Panc1 (cell line): ENCODE measurements around the gene CHAF1B. TPM values are rescaled to one million over a fixed set of nuclear protein-coding genes. Genes with fewer than 3 reads are reported as not detected.

ENCODE experiments used
- ATAC-seq: fragments of 200-7000 bp; cut with Tn5 transposase; 2 replicates; pipeline ENCODE4 v1.9.1; 2020; ENCODE audit warnings: mild to moderate bottlenecking, moderate library complexity
- BruUV-seq: library from RNA; stranded (reverse); fragments of 400-500 nt; replicated peaks from 2 replicates; lab custom pipeline; 2021; lab: Mats Ljungman, UMichigan
- CTCF ChIA-PET: fragments of 300-600 bp; sonication (Branson Sonifier 250); formaldehyde crosslinking; loops from one replicate; lab custom pipeline; 2022; ENCODE audit warnings: antibody characterized with exemption; lab: Charles Lee
- POLR2A ChIA-PET: fragments of 300-600 bp; sonication (Branson Sonifier 250); formaldehyde crosslinking; loops from one replicate; lab custom pipeline; 2022; ENCODE audit warnings: antibody characterized with exemption; lab: Charles Lee
- DNase-seq: peaks from one replicate; pipeline ENCODE4 v3.0.0-alpha.2; 2010; ENCODE audit warnings: low read depth, low spot score
- H3K27ac ChIP-seq: 2 replicates; pipeline ENCODE4 v1.5.1; 2011; ENCODE audit warnings: mild to moderate bottlenecking, low read length, inconsistent platforms
- H3K27me3 ChIP-seq: fragments of 200-500 bp; sonication (Bioruptor generic); 2 replicates; pipeline ENCODE4 v1.6.0; 2014; ENCODE audit warnings: low read length, inconsistent platforms; ENCODE audit not compliant: control insufficient read depth, insufficient read depth
- H3K36me3 ChIP-seq: fragments of 200-500 bp; sonication (Bioruptor generic); 2 replicates; pipeline ENCODE4 v1.5.1; 2014; ENCODE audit warnings: inconsistent platforms, mild to moderate bottlenecking, low read length, moderate library complexity; ENCODE audit not compliant: control insufficient read depth, insufficient read depth
- H3K4me1 ChIP-seq: 2 replicates; pipeline ENCODE4 v1.5.1; 2011; ENCODE audit warnings: inconsistent platforms, mild to moderate bottlenecking, low read length, moderate library complexity; ENCODE audit not compliant: control insufficient read depth, insufficient read depth
- H3K4me3 ChIP-seq, 2 experiments: 2 replicates each; pipeline ENCODE4 v1.5.1; 2011 to 2012; ENCODE audit warnings: low read depth in 2 of 2, low read length in 2 of 2, mild to moderate bottlenecking in 2 of 2, inconsistent platforms in 1 of 2, moderate library complexity in 1 of 2
- H3K9me3 ChIP-seq: fragments of 200-500 bp; sonication (Bioruptor generic); 2 replicates; pipeline ENCODE4 v1.5.1; 2014; ENCODE audit warnings: low read depth, mild to moderate bottlenecking, inconsistent platforms, low read length, moderate library complexity; ENCODE audit not compliant: control insufficient read depth, insufficient read depth
- POLR2AphosphoS5 ChIP-seq: IDR thresholded peaks from 2 replicates; pipeline ENCODE4 v1.6.1; 2012; ENCODE audit warnings: mild to moderate bottlenecking, low read depth, low read length, moderate library complexity
- SIN3A ChIP-seq: IDR thresholded peaks from 2 replicates; pipeline ENCODE4 v1.6.1; 2012; ENCODE audit warnings: low read depth, mild to moderate bottlenecking, low read length, moderate library complexity, borderline replicate concordance; ENCODE audit not compliant: insufficient read depth
- TCF7L2 ChIP-seq: IDR thresholded peaks from 2 replicates; pipeline ENCODE4 v1.6.1; 2011; ENCODE audit warnings: mild to moderate bottlenecking, low read depth, low read length, inconsistent platforms
- in situ Hi-C: cut with HindIII; loops from 2 replicates; pipeline ENCODE4 v1.10.0; 2016; ENCODE audit warnings: low sequenced_read_pairs, low pct_unique_long_range_greater_than_20kb
- intact Hi-C: fragments of 100-400 bp; cut with micrococcal nuclease; formaldehyde crosslinking; loops from one replicate; pipeline ENCODE4 v1.10.0; 2022; ENCODE audit not compliant: unreplicated experiment
- total RNA-seq: library from RNA; stranded (reverse); gene quantifications from one replicate; pipeline ENCODE4 v1.2.1, GENCODE V29; 2021; ENCODE audit not compliant: unreplicated experiment
- TF ChIP-seq, protein P1 (sequence below), 2 experiments: IDR thresholded peaks; 2 replicates each; pipeline ENCODE4 v1.6.1; 2011 to 2012; ENCODE audit warnings: low read depth in 2 of 2, control low read depth in 1 of 2, low read length in 1 of 2, mild to moderate bottlenecking in 1 of 2, moderate library complexity in 1 of 2; ENCODE audit not compliant: insufficient read depth in 1 of 2
- TF ChIP-seq, protein P2 (sequence below): fragments of 450-650 bp; IDR thresholded peaks from 2 replicates; pipeline ENCODE4 v1.5.1; 2017; ENCODE audit warnings: mild to moderate bottlenecking

CHAF1B gene
- total RNA-seq, 1 experiment from 2014 or later = 18.4 TPM

DNA sequence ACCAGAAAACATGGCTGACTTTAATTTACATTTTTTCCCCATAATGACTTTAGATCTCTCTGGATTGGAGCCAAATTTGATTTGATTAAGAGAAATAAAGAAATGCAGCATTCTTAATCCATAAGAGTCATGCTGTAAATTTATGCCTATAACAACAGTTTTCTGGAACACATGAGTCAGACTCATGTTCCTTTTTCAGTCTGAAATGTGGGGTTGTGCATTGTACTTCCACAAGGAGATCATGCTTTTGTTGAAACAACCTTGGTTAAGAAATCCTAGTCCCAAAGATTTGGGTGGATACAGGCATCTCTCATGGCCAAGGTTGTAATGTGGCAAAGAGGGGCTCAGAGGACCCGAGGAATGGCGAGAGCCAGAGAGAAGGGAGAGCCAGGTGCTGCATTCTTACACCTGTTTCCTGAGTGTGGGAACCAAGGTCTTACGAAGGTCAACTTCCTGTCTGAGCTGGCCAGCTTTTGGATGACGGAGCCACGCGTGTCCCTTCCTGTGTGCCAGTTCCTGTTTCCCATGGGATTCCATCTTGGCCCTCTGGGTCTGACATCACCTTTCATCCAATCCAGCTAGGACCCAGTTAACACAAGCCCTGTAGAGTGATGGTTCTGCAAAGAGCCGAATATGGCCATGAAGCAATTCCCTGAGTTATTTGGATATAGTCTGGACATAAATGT, 71.7 kb downstream of the CHAF1B start:
- no TSS peak for BruUV-seq
- H3K4me3 ChIP-seq = no peak overlapping the region
- ATAC-seq (no peak), DNase-seq (no peak)
- intact Hi-C loops (no loop called here), in situ Hi-C loops (no loop called here)
- H3K4me1 ChIP-seq = no peaks in the 10 kb centered on the region
- H3K27ac ChIP-seq = no peak overlapping the region
- no peaks in the 10 kb centered on the region for H3K9me3 ChIP-seq
- no peak for TF ChIP-seq TCF7L2
- no peak for TF ChIP-seq POLR2AphosphoS5
- TF ChIP-seq, protein P1, sequence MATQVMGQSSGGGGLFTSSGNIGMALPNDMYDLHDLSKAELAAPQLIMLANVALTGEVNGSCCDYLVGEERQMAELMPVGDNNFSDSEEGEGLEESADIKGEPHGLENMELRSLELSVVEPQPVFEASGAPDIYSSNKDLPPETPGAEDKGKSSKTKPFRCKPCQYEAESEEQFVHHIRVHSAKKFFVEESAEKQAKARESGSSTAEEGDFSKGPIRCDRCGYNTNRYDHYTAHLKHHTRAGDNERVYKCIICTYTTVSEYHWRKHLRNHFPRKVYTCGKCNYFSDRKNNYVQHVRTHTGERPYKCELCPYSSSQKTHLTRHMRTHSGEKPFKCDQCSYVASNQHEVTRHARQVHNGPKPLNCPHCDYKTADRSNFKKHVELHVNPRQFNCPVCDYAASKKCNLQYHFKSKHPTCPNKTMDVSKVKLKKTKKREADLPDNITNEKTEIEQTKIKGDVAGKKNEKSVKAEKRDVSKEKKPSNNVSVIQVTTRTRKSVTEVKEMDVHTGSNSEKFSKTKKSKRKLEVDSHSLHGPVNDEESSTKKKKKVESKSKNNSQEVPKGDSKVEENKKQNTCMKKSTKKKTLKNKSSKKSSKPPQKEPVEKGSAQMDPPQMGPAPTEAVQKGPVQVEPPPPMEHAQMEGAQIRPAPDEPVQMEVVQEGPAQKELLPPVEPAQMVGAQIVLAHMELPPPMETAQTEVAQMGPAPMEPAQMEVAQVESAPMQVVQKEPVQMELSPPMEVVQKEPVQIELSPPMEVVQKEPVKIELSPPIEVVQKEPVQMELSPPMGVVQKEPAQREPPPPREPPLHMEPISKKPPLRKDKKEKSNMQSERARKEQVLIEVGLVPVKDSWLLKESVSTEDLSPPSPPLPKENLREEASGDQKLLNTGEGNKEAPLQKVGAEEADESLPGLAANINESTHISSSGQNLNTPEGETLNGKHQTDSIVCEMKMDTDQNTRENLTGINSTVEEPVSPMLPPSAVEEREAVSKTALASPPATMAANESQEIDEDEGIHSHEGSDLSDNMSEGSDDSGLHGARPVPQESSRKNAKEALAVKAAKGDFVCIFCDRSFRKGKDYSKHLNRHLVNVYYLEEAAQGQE (IDR thresholded peaks at IDR 0.05; ENCODE audit: insufficient read depth in 1 of 2, low read depth in 2 of 2, low read length in 1 of 2) = no peak
- no peak for TF ChIP-seq SIN3A
- TF ChIP-seq, protein P2, sequence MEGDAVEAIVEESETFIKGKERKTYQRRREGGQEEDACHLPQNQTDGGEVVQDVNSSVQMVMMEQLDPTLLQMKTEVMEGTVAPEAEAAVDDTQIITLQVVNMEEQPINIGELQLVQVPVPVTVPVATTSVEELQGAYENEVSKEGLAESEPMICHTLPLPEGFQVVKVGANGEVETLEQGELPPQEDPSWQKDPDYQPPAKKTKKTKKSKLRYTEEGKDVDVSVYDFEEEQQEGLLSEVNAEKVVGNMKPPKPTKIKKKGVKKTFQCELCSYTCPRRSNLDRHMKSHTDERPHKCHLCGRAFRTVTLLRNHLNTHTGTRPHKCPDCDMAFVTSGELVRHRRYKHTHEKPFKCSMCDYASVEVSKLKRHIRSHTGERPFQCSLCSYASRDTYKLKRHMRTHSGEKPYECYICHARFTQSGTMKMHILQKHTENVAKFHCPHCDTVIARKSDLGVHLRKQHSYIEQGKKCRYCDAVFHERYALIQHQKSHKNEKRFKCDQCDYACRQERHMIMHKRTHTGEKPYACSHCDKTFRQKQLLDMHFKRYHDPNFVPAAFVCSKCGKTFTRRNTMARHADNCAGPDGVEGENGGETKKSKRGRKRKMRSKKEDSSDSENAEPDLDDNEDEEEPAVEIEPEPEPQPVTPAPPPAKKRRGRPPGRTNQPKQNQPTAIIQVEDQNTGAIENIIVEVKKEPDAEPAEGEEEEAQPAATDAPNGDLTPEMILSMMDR = no peak
- POLR2A ChIA-PET = no interaction called here
- no peaks in the 10 kb centered on the region for H3K36me3 ChIP-seq
- H3K27me3 ChIP-seq = no peaks in the 10 kb centered on the region
- CTCF ChIA-PET = interaction anchor here (0.7 kb wide), 1 partner anchor 9 kb away, joined by 6 read pairs; no protein-coding TSS in a partner anchor

DNA sequence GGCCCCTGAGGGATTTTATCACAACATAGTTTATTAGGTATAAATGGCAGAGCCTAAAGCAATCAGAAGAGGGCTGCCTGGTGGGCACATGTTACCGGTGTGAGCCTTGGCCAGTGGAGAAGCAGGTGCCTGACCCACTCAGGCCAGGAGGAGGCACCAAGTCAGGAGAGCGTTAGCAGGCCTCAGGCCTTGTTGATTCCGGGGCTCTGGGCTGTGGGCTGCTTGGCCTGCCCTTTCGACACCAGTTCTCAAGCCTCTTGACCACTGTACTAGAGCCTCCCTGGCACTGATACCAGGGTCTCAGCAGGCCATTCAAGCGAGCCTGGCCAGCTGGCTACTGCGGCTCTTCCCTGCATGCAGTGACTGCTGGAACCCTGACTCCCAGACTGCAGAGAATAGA, 73.9 kb downstream of the CHAF1B start:
- no peaks in the 10 kb centered on the region for H3K36me3 ChIP-seq
- no peak overlapping the region for H3K4me3 ChIP-seq
- no TSS peak for BruUV-seq
- no peaks in the 10 kb centered on the region for H3K27me3 ChIP-seq
- intact Hi-C loops (no loop called here), in situ Hi-C loops (no loop called here)
- CTCF ChIA-PET = no interaction called here
- TF ChIP-seq, protein P2 = no peak
- no peak for TF ChIP-seq TCF7L2
- no peak for TF ChIP-seq SIN3A
- TF ChIP-seq, protein P1 (IDR thresholded peaks at IDR 0.05; ENCODE audit: insufficient read depth in 1 of 2, low read depth in 2 of 2, low read length in 1 of 2) = no peak
- TF ChIP-seq POLR2AphosphoS5 = no peak
- H3K9me3 ChIP-seq = no peaks in the 10 kb centered on the region
- DNase-seq (no peak), ATAC-seq (no peak)
- no peaks in the 10 kb centered on the region for H3K4me1 ChIP-seq
- POLR2A ChIA-PET = no interaction called here
- H3K27ac ChIP-seq = no peak overlapping the region
